NCI-H1048 (cell line): Measurements from ENCODE around the gene ZC3H7B.

Source experiments
- DNase-seq: peaks from one replicate; lab custom pipeline; 2025; lab: John Stamatoyannopoulos, UW

The ZC3H7B gene

GRCh38 chr22:41356430-41357028, 55.2 kb downstream of the ZC3H7B start:
- DNase-seq, result no peak

DNA sequence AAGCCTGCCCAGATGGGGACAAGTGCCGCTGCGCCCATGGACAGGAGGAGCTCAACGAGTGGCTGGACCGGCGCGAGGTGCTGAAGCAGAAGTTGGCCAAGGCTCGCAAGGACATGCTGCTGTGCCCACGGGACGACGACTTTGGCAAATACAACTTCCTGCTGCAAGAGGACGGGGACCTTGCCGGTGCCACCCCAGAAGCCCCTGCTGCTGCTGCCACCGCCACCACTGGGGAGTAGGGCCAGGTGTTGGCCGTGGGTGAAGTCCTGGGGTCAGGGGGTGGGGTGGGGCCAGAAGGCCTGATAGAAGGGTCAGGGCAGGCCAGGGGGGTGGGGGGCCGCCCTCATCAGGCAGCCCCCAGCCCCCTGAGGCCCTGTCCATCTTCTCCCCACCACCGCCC, 55.9 kb downstream of the ZC3H7B start:
- DNase-seq, result no peak

DNA sequence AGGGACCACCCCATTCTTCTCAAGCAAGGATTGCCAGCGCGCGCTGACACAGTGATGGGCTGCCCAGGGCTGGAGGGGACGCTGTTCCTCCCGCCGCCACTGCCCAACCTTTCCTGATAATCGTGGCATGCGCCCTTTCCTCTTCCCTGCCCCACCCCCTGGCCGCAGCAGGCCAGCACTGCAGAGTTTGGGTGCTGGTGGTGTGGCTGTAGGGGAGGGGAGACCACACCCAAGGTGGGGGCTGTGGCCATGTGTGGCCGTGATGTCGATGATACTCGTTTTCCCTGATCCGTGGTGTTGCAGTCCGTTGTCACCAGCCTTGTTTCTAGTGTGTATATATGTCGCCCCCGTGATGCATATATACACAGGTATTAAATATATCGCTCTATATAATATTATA, 57.6 kb downstream of the ZC3H7B start:
- no peak for DNase-seq

DNA sequence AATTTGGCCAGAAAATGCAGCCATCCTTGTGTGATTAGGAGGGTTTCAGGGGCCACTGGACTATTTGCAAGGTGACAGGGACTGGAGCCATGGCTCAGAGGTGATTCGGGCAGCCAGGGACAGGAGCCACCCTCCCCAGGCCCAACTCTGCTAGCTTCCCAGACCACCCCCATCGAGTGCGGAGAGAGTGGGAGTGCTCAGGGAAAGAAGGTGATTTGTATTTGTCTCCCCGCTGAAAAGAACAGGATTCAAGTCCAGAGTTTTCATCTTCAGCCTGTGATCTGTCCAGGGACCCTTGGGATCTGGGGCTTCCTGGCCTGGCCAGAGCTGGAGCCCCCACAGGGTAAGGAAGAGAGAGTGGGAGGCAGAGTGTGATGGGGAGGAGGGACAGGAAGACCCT, 58.1 kb downstream of the ZC3H7B start:
- no peak for DNase-seq

GRCh38 chr22:41360126-41360525, 58.8 kb downstream of the ZC3H7B start:
- DNase-seq, result no peak

GRCh38 chr22:41361716-41362310, 60.5 kb downstream of the ZC3H7B start:
- DNase-seq, result no peak

DNA sequence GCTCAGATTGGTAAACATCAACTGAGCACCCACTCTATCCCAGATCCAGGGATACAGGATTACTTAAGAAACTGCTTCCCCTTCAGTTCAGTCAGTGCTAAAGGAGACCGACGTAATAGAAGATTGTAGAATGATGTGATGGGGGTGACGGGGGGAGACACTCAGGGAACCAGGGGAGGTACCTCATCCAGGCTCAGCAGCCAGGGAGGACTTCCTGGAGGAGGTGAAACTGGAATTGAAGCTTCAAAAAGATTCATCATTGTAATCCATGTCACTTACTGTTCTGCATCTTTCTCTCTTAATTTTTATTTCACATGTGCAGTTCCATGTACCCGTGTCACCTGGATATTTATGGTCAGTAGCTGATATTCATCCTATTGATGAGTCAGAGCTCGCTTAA, 61.3 kb downstream of the ZC3H7B start:
- no peak for DNase-seq

DNA sequence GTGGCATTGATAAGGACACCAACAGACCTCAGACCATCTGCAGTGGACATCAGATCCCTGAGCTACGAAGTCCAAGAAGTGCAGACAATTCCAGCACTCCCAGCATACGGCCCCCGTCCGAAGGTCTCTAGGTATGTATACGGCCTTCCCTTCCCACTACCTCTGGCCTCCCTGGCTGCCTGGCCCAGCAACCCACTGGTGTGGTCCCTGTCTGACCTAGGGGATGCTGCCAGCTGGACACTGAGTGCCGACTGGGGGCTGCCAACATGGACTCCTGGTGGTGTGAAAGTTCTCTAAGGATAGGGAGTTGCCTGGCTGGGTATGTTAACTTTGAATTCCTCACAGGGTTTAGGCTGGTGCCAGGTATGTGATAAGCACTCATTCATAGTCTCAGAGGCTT, 62.9 kb downstream of the ZC3H7B start:
- DNase-seq, result no peak

GRCh38 chr22:41364955-41365354, 63.6 kb downstream of the ZC3H7B start:
- DNase-seq, result no peak

DNA sequence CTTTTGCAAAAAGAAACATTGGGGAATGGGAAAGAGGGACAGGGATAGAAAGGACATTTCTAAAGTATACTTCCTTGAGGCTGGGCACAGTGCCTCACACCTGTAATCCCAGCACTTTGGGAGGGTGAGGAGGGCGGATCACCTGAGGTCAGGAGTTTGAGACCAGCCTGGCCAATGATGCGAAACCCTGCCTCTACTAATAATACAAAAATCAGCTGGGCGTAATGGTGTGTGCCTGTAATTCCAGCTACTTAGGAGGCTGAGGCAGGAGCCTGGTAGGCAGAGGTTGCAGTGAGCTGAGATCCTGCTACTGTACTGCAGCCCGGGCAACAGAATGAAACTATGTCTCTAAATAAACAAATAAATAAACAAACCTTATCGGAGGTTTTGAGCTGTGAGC, 64.1 kb downstream of the ZC3H7B start:
- no peak for DNase-seq

DNA sequence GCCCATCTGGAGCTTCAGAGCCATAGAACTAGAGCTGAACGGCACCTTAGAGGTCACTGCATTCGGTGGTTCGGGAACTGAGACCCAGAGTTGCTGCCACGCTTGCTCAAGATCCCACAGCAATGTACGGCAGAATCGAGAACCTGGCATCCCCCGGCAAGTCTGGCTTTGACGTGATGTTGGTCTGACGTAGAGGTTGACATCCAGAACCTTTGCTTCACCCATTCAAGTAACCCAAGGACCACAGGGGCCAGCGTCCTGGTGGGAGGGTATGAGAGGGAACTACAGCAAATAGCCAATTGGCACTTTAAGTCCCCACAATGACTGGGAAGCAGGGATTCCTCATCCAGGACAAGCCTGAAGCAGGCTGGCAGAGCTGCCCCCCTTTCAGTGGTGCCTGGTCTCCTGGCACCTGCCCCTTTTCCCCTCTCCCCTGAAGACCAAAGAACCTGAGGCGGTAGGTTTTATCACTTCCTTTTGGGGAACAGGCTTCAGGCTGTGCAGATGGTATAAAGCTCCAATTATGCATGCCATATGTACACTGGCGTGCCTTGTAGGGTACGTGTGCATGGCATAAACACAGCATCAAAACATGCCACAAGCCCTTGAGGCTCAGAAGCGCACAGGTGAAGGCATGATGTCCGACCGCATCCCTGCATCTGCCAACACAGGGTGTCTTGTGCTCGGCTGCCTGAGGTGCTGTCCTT, 65.2 kb downstream of the ZC3H7B start:
- DNase-seq, result no peak

GRCh38 chr22:41367039-41367679, 65.8 kb downstream of the ZC3H7B start:
- DNase-seq, result peak; percentile 62

DNA sequence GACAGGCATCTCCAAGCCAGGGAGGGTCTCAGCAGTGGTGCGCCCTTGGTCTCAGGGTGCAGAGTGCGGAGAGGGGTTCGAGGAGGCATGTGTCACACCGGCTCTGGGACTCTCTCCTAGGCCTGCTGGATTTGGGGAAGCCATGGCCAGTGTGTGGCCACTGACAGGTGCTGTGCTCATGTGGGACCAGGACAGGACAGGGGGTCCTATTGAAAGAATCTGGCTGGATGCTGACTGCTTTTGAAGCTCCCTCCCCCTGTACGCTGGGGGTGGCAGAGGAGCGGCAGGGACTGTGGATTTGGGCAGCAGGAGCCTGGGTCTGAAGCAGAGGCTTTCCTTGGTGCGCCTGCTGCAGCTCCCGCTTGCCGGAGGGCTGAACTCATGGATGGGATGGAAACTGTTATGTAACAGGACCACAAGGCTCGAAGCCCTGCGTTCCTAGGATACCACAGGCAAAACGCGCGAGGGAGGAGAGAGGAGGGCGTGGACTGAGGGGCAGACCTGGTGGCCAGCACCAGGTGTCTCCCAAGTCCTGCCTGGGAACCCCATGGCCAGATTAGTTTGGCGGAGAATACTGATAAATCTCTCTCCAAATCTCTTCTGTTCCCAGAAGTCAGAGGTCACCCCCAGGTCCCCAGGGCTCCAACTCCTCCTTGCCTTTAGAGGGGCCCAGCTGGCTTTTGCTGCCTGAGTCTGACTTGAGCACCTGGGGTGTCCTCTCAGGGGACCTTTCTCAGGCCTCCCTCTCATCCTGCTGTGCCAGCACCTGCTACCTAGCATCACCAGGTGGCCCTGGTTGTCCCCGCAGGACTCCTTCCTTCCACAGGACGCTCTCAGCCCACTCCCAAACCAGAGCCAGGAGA, 66.6 kb downstream of the ZC3H7B start:
- no peak for DNase-seq

DNA sequence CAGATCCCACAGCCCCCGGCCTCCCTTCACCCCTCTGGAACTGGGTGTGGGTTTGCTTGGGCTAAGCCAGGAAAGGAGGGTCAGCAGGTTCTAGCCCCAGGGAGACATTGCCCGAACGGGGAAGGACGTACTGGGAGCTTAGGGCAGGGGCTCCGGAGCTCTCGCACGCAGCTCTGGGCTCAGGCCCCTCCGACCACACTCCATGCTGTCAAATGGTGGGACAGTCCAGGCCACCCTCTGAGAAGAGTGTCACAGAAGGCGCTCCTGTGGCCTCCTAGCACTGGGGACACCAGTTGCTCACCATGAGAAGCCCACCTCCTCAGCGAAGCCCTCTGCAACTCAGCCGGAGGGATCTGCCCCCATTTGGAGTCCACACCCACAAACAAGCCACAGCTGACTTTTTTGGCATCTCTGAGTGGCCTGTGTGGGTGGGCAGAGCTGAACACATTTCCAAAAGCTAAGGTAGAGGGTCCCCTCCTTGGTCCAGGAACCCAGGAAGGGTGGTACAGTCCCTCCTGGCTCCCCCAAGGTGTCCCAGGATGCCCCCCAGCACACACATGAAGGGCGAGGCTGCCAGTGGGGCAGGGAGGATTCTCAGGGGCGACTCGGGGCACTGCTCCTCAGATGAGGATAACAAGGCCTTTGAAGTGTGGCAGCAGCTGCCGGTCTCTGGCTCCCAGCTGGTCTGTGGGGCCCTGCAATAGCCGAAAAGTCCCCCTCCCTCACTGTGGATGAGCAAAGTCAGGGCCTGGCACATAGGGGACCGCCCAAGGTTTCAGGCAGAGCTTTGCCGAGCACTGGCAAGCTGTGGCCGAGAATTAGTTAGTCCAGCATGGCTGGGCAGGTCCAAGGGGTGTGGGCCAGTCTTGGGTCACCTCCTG, 67.5 kb downstream of the ZC3H7B start:
- no peak for DNase-seq

DNA sequence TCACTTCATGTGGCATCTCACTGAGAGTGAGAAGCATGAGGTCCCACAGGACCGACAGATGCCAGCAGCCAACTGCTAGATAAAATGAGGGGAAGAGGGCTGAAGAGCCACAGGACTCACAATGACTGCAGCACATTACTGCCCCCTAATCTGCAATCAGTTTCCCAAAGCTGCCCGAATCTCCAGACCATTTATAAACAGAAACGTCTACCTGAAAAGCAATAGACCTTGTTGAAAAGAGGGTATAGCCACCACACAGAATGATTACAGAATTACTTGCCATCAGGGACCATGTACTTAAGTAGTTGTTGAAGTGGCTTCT, 68.1 kb downstream of the ZC3H7B start:
- DNase-seq, result no peak

DNA sequence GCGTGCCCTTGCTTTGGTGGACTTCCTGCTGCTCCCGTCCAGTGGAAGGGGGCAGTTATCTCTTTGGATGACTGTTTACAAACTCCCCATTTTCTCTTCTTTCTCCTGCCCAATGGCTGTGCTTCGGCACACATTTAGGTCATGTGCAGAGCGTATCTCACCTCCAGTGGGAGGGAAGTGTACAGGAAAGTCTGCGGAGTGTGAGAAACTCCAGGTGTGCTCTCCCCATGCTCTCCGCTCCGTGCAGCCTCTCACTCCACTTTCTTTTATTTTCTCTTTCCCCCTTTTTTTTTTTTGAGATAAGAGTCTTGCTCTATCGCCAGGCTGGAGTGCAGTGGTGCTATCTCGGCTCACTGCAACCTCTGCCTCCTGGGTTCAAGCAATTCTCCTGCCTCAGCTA, 68.5 kb downstream of the ZC3H7B start:
- DNase-seq, result no peak

DNA sequence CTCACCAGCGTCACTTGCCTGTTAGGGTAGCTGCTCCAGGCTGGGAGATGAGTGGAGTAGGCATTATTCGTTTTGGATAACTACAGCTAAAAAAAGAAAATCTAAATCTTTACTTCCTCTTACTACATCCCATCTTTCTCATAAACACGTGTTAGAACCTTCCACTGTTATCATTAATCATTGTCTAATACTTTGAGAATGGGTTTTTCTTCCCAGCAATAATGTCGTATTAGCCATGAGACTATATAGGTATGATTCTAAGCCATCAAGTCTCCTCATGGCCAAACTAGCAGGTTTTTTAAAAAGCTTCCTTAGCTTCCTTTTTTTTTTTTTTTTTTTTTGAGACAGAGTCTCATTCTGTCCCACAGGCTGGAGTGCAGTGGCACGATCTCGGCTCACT, 76.5 kb downstream of the ZC3H7B start:
- DNase-seq, result no peak

GRCh38 chr22:41380993-41381328, 79.6 kb downstream of the ZC3H7B start:
- DNase-seq, result no peak

GRCh38 chr22:41381329-41382097, 80.2 kb downstream of the ZC3H7B start, which contains the start of gene TEF:
Gene TEF, plus strand, starts transcription at chr22:41381942. Its CDS starts 103 bp downstream, at chr22:41382045.
- peak; percentile 98 for DNase-seq

DNA sequence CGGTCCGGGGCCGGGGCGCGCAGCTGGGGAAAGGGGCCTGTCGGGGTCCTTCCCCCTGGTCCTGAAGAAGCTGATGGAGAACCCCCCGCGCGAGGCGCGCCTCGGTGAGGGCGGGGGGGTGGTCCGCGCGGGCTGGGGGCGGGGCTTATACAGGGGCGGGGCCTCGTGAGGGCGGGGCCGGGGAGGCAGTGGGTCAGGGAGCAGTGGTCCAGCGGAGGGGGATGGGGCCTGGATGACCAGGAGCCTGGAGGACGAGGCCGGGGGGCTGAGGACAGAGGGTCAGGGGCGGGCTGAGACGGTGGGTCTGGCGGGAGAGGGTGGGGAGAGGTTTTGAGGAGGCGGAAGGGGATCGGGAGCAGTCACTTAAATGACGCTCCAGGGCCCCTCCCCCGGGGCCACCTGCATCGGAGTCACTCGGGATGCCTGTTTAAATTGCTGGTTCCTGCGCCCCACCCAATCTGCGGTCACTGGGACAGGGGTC, 80.8 kb downstream of the ZC3H7B start:
- no peak for DNase-seq
